ENCODE results near the gene MST1R. TPM values are rescaled to one million over a fixed set of nuclear protein-coding genes. Genes with fewer than 3 reads are reported as not detected.

Gene MST1R
- total and polyA plus RNA-seq, 2 of the 4 experiments (the other 2 are of a cell fraction): under 0.01 to 0.14 TPM

GRCh38 chr3:49882166-49882565 lies 21.5 kb downstream of the MST1R start:
- no peak overlapping the region for H3K4ac ChIP-seq (ENCODE audit: low read depth, low read length)
- intact Hi-C loops (cut with micrococcal nuclease): no loop called here
- no peak overlapping the region for H2BK5ac ChIP-seq (ENCODE audit: low read depth, low read length, poor library complexity, severe bottlenecking)
- H3K14ac ChIP-seq (replicated peaks; ENCODE audit: low read depth, low read length): no peak overlapping the region
- no peak overlapping the region for H2BK15ac ChIP-seq (ENCODE audit: low read depth, low read length)
- H3K36me3 ChIP-seq (ENCODE audit: control insufficient read depth, insufficient read depth, low read length): no peaks in the 10 kb centered on the region
- H3K18ac ChIP-seq (ENCODE audit: low read depth, low read length): no peak overlapping the region
- DNase-seq (peak; percentile 52), ATAC-seq (ENCODE audit: low read depth) (peak; percentile 77)
- H3K9me3 ChIP-seq (ENCODE audit: control insufficient read depth, insufficient read depth, low read length): no peaks in the 10 kb centered on the region
- no peak overlapping the region for H4K91ac ChIP-seq (ENCODE audit: insufficient read depth, low read depth, low read length)
- TF ChIP-seq RFX5 (IDR thresholded peaks at IDR 0.05; ENCODE audit: low read depth, low read length): no peak
- no peak for TF ChIP-seq RAD21 (IDR thresholded peaks at IDR 0.05; ENCODE audit: low read length)
- TF ChIP-seq CEBPB (IDR thresholded peaks at IDR 0.05; ENCODE audit: low read depth, low read length): 0 out of 2 replicates have a peak, but pooled peaks have one; percentile 9
- no peak for TF ChIP-seq RCOR1 (IDR thresholded peaks at IDR 0.05; ENCODE audit: insufficient replicate concordance, low read length)
- in situ Hi-C loops (cut with MboI; ENCODE audit: low sequenced_read_pairs): no loop called here
- peaks cover 4% of the 10 kb centered on the region; the same call in 1 of the 2 replicates for H3K4me1 ChIP-seq (ENCODE audit: control insufficient read depth, insufficient read depth, low read length)
- no peak overlapping the region for H2BK20ac ChIP-seq (ENCODE audit: low read depth, low read length)
- dilution Hi-C loops (cut with HindIII; ENCODE audit: low sequenced_read_pairs, unreplicated experiment): no loop called here
- no peak overlapping the region for H3K27ac ChIP-seq (ENCODE audit: insufficient read depth, low read length)
- no peaks in the 10 kb centered on the region for H3K79me1 ChIP-seq (ENCODE audit: low read depth in 1 of 2, low read length in 2 of 2)
- no peak overlapping the region for H3K56ac ChIP-seq (ENCODE audit: extremely low read depth, insufficient read depth, low read length)
- H2AK9ac ChIP-seq (replicated peaks; ENCODE audit: low read depth, low read length, poor library complexity): no peak overlapping the region
- no CpG with 5 or more reads among the region's 6 CpGs for WGBS, 2 experiments (ENCODE audit: extremely low coverage in 2 of 2, insufficient read length in 1 of 2)
- H3K23ac ChIP-seq (ENCODE audit: low read depth, low read length): no peak overlapping the region
- H4K8ac ChIP-seq (ENCODE audit: low read depth in 2 of 2, low read length in 2 of 2): no peak overlapping the region
- H3K27me3 ChIP-seq (ENCODE audit: control insufficient read depth, insufficient read depth, low read length): peaks cover 31% of the 10 kb centered on the region
- no peak overlapping the region for H4K5ac ChIP-seq (ENCODE audit: low read depth, low read length)
- H2AFZ ChIP-seq (replicated peaks; ENCODE audit: low read length, poor library complexity): peak overlapping the region; percentile 70
- H3K9ac ChIP-seq (ENCODE audit: low read depth, low read length): no peak overlapping the region
- no peak overlapping the region for H3K4me3 ChIP-seq (ENCODE audit: insufficient read depth, low read depth, low read length)
- POLR2A ChIA-PET (ENCODE audit: unreplicated experiment): no interaction called here
- no peak overlapping the region for H3K4me2 ChIP-seq (ENCODE audit: low read depth, low read length)
- no peaks in the 10 kb centered on the region; the same call in 1 of the 2 replicates for H4K20me1 ChIP-seq (ENCODE audit: insufficient read depth, low read length)
- no TSS peak for BruUV-seq (replicated peaks)
- H2AK5ac ChIP-seq (ENCODE audit: low read depth, low read length): no peak overlapping the region
- no peaks in the 10 kb centered on the region for H3K9me1 ChIP-seq (ENCODE audit: insufficient read depth, low read length)
- CTCF ChIA-PET: no interaction called here
- H2BK120ac ChIP-seq (ENCODE audit: low read depth, low read length): no peak overlapping the region
